Gastrocnemius medialis (tissue), 4 donors: ENCODE data around the gene ISG15.

Source experiments
- POLR2A ChIP-seq, 2 donors: fragments of 450-650 bp; IDR thresholded peaks; one replicate each; pipeline ENCODE4 v1.6.1; 2017; ENCODE audit warnings: antibody characterized with exemption in 2 of 2, mild to moderate bottlenecking in 2 of 2, moderate library complexity in 2 of 2
- TF ChIP-seq, protein P1 (sequence below), 5 experiments: fragments of 450-650 bp in 3 of 5; fragments of 200-600 bp in 2 of 5; sonication (generic) in 2 of 5; IDR thresholded peaks in 4 of 5; conservative IDR thresholded peaks in 1 of 5; 1 replicate in 4 of 5; 2 replicates in 1 of 5; pipeline ENCODE4 v1.5.1; 2016 to 2019; ENCODE audit warnings: antibody characterized with exemption in 5 of 5, mild to moderate bottlenecking in 3 of 5, moderate library complexity in 3 of 5

DNA sequence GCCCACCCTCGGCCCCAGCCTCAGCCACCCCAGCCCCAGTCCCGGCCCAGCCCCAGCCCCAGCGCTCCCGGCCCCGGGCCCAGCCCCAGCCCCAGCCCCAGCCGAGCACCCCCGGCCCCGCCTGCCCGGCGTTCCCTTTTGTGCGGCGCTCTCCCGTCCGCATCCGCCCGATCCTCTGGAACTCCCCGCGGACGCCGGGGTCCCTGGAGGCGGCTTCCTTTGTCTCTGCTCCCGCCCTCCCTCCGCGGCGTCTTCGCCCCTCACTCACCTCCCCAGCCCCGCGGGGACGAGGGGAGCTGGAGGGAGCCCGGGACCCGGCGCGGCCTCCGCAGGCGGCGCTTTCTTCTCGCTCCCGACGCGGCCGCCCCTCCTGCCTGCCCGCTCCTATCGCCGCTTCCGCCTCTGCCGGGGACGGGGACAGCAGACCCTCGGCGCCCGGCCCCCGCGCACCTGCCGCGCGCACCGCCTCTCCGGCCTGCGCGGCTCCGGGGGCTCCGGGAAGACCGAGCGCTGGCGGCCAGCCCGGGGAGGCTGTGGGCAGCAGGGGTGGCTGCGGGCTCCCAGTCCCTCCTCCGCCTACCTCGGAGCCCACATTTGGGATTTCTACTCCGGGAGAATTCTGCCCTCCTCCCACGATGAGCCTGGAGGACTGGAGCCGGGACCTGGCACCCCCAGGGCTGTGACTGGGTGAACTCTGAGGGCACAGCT lies 20.6 kb downstream of the ISG15 start:
- TF ChIP-seq, protein P1, sequence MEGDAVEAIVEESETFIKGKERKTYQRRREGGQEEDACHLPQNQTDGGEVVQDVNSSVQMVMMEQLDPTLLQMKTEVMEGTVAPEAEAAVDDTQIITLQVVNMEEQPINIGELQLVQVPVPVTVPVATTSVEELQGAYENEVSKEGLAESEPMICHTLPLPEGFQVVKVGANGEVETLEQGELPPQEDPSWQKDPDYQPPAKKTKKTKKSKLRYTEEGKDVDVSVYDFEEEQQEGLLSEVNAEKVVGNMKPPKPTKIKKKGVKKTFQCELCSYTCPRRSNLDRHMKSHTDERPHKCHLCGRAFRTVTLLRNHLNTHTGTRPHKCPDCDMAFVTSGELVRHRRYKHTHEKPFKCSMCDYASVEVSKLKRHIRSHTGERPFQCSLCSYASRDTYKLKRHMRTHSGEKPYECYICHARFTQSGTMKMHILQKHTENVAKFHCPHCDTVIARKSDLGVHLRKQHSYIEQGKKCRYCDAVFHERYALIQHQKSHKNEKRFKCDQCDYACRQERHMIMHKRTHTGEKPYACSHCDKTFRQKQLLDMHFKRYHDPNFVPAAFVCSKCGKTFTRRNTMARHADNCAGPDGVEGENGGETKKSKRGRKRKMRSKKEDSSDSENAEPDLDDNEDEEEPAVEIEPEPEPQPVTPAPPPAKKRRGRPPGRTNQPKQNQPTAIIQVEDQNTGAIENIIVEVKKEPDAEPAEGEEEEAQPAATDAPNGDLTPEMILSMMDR (IDR thresholded peaks at IDR 0.05 in 4 of 5, conservative IDR thresholded peaks at IDR 0.05 in 1 of 5), result no peak
- TF ChIP-seq POLR2A (IDR thresholded peaks at IDR 0.05), result no peak
